Measurements from ENCODE around the gene MAGED2.
"Not testable (repeated sequence)": the region's sequence is repeated elsewhere in the genome, so short reads cannot be mapped to it uniquely, and the experiment has no call there.

- TF ChIP-seq POLR2A, POLR2AphosphoS5 (IDR thresholded peaks at IDR 0.05; ENCODE audit: low read depth, low read length): not testable (repeated sequence)
Measured at GRCh38 chrX:54847700-54848099, 40.2 kb downstream of the MAGED2 start.
